MG63 (cell line): Measurements from ENCODE around the gene PPM1K. TPM values are rescaled to one million over a fixed set of nuclear protein-coding genes. Genes with fewer than 3 reads are reported as not detected.
"Not testable (repeated sequence)": the region's sequence is repeated elsewhere in the genome, so short reads cannot be mapped to it uniquely, and the experiment has no call there.

ENCODE experiments used
- DNase-seq: peaks from one replicate; pipeline ENCODE4 v3.0.0-alpha.2; 2020
- H3K27me3 ChIP-seq: fragments of 250-450 bp; sonication (Bioruptor Pico); 2 replicates; pipeline ENCODE4 v1.5.1; 2020; ENCODE audit warnings: mild to moderate bottlenecking, moderate library complexity
- H3K36me3 ChIP-seq: fragments of 250-450 bp; sonication (Bioruptor Pico); 2 replicates; pipeline ENCODE4 v1.5.1; 2020; ENCODE audit warnings: mild to moderate bottlenecking, moderate library complexity
- H3K4me3 ChIP-seq: fragments of 250-450 bp; sonication (Bioruptor Pico); 2 replicates; pipeline ENCODE4 v1.5.1; 2020; ENCODE audit warnings: mild to moderate bottlenecking, moderate library complexity
- H3K9me3 ChIP-seq: fragments of 250-450 bp; sonication (Bioruptor Pico); 2 replicates; pipeline ENCODE4 v1.5.1; 2020; ENCODE audit warnings: mild to moderate bottlenecking, moderate library complexity
- total RNA-seq: library from RNA; depleted of rRNA; stranded (reverse); fragments of >200 nt; shearing (Covaris generic); gene quantifications from 2 replicates; pipeline ENCODE4 v1.2.3, GENCODE V29; 2014; ENCODE audit warnings: low replicate concordance; rRNA removed

Gene PPM1K
- total RNA-seq = 1.3 and 2.5 TPM in 2 replicates

DNA sequence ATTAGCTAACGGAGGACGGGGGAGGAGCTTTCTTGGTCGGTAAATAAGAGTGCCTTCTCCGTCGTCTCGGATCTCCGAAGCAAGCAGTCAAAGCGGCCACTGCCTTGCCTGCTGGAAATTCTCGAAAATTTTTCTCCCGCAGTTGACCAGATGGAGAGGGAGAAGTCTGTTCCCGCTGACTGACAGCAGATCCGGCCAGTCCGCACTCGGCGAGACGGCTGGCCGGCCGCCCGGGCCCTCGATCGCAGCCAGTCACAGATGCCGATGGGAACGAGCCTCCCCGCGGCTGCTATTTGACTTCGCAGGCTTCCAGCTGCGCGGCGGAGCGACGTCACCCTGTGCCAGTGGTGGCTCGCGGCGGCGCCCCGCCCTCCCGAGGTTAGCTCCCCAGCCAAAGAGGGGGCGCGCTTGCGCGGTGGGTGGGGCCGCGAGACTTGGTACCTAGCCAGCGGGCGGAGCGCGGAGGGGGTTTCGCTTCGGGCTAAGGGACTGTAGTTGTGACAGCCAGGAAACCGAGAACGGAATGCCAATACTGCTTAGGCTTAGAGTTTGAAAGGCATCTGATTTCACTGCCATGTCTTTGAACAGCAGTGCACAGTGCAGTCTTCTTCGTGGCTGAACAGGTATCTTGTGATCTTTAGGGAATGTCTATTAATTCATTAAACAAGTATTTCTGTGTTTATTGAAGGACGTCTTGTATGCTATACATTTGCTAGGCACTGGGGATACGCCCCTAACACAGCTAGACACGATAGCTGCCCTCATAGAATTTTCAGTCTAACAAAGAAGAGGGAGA lies at the start of gene PPM1K:
Gene PPM1K, minus strand, starts transcription at position 123 of the 796 bp plus-strand sequence. CDS start 5,978 bp downstream, outside the sequence.
- peak; percentile 96 for DNase-seq
- no peaks in the 10 kb centered on the region for H3K27me3 ChIP-seq
- H3K9me3 ChIP-seq = no peaks in the 10 kb centered on the region
- no peaks in the 10 kb centered on the region for H3K36me3 ChIP-seq
- peak within 1 kb of the TSS; percentile 56 for H3K4me3 ChIP-seq

DNA sequence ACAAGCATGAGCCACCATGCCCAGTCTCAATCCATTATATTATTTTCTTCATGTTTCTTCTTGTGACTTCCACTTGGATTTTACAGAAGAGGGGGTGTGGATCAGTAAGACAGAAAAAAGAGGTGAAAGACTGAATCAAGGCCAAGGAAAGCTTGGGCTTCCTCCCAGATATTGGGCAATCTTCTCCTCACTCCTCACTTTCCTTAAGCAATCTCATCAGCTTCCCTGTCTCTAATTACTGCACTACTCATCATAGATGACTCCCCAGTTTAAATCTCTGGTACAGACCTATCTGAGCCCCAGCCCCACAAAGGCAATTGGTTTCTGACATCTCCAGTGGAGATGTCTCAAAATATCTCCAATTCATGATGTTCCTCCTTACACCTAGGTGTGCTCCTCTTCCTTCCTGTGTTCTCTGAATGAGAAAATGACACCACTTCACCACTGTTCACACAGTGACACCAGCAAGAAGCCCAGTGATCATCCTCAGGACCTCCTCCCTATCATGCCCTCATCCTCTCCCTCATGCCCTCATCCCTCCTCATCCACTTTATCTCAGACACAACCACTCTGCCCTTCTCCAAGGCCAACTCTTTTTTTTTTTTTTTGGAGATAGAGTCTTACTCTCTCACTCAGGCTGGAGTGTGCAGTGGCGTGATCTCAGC lies 49.5 kb upstream of the PPM1K start:
- Histone ChIP-seq H3K36me3 (no peaks in the 10 kb centered on the region), H3K9me3 (no peaks in the 10 kb centered on the region), H3K4me3 (no peak overlapping the region), H3K27me3 (no peaks in the 10 kb centered on the region)
- DNase-seq = no peak

DNA sequence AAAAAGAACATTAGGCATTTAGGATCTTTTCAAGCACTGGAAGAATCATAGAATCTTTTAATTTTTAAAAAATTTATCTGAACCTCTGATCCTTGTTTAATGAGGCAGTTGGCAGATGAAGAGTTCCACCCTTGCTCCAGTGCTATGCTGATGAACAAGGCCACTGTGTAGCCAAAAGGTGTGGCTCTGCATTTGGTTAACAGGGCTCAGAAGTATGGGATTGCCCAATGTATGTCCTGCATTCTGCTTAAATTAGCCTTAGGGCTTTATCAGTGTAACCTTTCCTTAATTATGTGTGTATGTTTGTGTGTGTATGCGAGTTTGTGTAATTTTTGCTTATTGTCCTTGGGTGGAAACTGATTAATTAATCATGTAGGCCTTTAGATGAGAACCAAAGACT lies 43.3 kb upstream of the PPM1K start:
- Histone ChIP-seq H3K9me3 (no peaks in the 10 kb centered on the region), H3K4me3 (no peak overlapping the region), H3K36me3 (no peaks in the 10 kb centered on the region), H3K27me3 (no peaks in the 10 kb centered on the region)
- no peak for DNase-seq

DNA sequence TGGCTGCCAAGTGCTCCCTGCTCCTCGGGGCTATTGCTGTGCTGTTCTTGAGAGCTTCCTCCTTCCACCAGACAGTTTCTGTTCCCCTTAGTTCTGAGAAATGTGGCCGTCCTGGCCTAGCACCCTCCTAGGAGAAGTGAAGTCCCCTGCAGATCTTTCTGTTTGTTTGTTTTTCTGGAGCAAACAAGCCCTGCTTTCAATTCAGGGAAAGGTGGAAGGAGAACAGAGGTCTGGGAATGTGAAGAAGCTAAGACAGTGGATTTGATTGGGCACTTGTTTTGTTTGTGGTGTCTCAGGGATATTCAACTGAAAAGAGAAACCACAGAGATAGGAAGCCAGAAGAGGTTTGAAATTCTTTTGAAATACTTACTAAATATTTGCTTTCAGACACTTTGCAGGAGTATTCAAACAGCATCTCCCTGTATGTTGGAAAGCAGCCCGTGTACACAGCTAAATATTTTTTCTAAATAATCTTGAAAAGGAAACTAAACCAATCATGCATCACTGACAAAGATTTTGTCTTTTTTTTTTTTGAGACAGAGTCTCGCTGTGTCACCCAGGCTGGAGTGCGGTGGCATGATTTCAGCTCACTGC lies 36.5 kb upstream of the PPM1K start:
- no peak for DNase-seq
- Histone ChIP-seq H3K27me3 (no peaks in the 10 kb centered on the region), H3K4me3 (no peak overlapping the region), H3K36me3 (no peaks in the 10 kb centered on the region), H3K9me3 (no peaks in the 10 kb centered on the region)

DNA sequence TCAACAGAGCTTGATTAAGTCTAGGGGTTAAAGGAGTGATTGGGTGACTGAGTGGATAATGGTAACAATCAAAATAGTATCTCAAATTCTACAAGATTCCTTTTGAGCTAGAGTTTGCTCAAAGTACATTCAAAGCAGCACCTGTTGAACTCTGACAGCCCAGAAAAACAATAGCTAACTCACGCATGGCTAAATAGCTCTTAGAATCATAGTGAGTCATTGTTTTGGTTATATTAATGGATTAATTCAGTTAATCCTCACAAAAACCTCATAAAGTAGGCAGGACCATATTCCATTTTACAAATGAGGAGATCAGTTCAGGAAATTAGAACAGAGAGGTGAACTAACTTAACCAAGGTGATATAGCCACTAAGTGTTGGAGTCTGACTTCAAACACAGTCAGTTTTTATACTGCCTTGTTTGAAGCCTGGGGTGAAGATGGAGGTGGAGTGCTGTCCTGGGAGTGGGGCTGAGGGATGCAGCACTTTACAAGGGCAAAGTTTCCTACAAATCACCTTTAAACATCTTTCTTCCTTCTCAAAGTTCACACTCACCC lies 35.9 kb upstream of the PPM1K start:
- no peaks in the 10 kb centered on the region for H3K36me3 ChIP-seq
- no peaks in the 10 kb centered on the region for H3K9me3 ChIP-seq
- no peak for DNase-seq
- H3K4me3 ChIP-seq = no peak overlapping the region
- no peaks in the 10 kb centered on the region for H3K27me3 ChIP-seq

DNA sequence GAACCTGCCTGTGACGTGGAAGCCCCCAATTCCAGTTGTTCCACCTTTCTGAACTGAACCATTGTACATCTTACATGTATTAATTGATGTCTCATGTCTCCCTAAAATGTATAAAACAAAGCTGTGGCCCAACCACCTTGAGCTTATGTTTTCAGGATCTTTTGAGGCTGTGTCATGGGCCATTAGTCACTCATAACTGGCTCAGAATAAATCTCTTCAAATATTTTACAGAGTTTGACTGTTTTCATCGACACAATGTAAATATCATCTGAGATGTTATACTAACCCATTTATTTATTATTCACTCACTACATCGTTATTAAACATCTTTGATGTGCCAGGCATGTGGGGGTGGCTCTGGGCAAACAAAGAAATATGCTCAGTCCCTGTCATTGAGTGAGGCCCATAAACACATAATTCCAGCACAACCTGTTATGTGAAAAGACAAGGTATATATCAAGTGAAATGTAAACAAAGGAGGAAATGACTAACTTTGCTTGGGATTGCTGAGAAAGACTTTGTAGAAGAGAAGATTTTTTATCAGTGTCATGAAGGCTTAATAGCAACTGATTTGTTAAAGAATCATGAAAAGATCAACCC lies 34.5 kb upstream of the PPM1K start:
- H3K36me3 ChIP-seq = no peaks in the 10 kb centered on the region
- no peaks in the 10 kb centered on the region for H3K9me3 ChIP-seq
- H3K4me3 ChIP-seq = no peak overlapping the region
- H3K27me3 ChIP-seq = no peaks in the 10 kb centered on the region
- peak; percentile 0 for DNase-seq

DNA sequence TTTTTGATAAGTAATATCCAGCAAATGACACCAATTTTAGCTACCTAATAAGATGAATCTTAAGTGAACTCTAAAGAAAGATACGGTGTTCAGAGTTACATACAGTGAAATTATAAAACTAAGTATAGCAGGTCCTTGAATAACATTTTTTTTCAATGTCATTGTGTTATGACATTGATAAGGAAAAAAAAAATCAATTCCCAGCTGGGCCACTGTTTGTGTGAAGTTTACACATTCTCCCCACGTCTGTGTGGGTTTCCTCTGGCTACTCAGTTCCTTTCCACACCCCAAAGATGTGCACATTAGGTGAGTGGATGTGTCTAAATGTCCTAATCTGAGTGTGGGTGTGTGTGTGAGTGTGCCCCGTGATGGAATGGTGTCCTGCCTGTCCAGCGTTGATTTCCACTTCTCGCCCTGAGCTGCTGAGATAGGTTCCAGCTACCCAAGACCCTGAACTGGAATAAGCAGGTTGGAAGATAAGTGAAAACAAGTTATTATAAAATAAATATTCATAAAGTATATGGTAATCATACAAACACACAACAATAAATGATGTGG lies 31.2 kb upstream of the PPM1K start:
- Histone ChIP-seq H3K27me3 (no peaks in the 10 kb centered on the region), H3K4me3 (no peak overlapping the region), H3K36me3 (no peaks in the 10 kb centered on the region), H3K9me3 (peaks cover 2% of the 10 kb centered on the region; the same call in 1 of the 2 replicates)
- DNase-seq = no peak

DNA sequence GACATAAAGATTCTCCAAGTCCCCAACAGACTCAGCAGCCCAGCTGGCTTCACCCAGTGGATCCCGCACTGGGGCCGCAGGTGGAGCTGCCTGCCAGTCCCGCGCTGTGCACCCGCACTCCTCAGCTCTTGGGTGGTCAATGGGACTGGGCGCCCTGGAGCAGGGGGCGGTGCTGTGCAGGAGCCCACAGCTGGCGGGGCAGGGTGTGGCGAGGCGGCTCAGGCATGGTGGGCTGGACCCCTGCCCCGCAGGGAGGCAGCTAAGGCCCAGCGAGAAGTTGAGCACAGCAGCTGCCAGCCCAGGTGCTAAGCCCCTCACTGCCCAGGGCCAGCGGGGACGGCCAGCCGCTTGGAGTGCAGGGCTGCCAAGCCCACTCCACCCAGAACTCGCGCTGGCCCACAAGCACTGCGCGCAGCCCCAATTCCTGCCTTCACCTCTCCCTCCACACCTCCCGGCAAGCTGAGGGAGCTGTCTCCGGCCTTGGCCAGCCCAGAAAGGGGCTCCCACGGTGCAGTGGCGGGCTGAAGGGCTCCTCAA lies 28.8 kb upstream of the PPM1K start:
- not testable (repeated sequence) for H3K36me3 ChIP-seq, H3K9me3 ChIP-seq, H3K4me3 ChIP-seq, DNase-seq, H3K27me3 ChIP-seq

DNA sequence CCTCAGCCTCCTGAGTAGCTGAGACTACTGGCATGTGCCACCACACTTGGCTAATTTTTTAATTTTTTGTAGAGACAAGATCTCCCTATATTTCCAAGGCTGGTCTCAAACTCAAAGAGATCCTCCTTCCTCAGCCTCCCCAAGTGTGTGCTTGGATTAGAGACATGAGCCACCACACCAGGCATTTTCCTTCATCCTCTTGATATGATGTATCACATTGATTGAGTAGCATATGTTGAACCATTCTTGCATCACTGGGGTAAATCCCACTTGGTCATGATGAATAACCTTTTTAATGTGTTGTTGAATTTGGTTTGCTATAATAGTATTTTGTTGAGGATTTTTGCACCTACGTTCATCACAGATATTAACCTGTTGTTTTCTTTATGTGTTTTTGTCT lies 24.2 kb upstream of the PPM1K start:
- no peaks in the 10 kb centered on the region for H3K27me3 ChIP-seq
- H3K4me3 ChIP-seq = no peak overlapping the region
- DNase-seq = no peak
- peaks cover 2% of the 10 kb centered on the region; the same call in 1 of the 2 replicates for H3K9me3 ChIP-seq
- no peaks in the 10 kb centered on the region for H3K36me3 ChIP-seq

DNA sequence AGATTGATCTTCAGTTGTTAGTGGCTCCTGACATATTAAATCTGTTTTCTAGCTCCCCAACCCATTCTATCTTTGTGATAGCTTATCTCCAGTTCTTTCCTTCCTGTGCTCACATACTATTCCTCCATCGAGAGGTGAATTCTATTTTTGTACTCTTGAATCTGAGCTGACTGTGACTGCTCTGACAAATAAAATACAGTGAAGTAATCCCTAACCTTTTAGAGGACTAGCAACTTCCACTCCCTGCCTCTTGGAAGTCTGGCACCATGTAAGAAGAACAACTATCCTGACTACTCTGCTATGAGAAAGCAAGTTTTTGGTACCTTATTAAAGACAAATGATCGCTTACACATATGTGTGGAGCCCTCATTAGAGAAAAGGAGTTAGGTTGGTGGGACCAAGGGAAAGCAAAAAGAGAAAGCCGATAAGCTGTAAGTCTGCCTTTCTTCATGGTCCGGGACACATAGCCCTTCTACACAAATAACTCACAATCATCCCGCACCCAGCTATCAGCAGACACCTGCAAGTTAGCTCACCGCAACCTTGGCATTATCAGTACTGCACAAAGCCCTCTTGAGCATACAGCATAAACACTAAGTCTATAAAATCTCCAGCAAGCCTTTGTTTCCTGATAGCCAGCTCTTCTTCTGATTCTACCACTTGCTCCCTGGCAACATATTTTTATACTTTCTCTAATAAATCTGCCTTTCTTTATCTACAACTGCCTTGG lies 13.5 kb upstream of the PPM1K start:
- H3K27me3 ChIP-seq = no peaks in the 10 kb centered on the region
- no peak for DNase-seq
- H3K9me3 ChIP-seq = no peaks in the 10 kb centered on the region
- H3K36me3 ChIP-seq = no peaks in the 10 kb centered on the region
- no peak overlapping the region for H3K4me3 ChIP-seq

DNA sequence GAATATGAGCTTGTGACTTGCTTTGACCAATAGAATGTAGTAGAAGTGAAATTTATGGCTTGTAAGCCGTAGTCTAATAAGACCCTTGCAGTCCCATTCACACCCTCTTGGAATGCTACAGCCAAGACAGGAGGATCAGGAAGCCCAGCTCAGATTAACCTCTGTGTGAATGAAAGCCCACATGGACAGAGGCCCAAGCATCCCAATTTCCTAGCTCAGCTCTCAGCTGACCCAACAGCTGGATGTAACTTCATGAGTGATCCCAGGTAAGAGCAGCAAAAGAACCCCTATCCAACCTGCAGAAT lies 12.8 kb upstream of the PPM1K start:
- H3K9me3 ChIP-seq = no peaks in the 10 kb centered on the region

DNA sequence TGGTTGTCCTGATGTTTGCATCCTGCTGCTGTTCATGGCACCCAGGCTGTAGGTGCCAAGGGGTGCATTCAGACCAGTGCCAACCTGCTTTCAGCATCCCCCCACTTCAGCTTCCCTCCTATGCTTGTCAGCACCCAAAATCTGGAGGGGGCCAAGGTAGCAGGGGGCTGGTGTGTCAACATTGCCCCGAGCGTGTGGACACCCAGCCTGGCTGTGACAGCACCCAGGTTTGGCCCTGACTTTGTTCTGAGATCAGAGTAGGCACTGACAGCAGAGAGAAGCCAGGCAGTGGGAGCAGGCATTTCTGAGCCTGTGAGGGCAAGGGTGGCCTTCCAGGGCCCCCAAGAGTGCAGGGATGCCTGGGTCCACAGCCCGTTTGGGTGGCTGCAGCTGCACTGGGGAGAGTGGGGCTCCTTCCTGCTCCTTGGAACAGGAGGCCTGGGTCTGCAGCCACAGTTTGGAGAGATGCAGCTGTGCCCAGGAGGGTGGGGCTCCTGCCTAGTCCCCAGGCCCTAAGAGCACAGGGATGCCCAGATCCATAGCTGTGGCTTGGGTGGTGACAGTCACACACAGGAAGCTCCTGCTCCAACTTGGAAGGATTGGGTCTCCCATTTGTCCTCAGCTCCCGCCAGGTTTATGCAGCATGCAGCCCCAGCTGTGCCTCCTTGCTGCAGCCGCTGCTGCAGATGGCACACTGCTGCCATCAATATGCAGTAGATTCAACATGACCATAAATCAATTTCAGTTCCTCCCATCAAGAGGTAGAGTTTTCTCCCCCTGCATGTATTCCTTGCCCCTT lies 12.3 kb upstream of the PPM1K start:
- Histone ChIP-seq H3K36me3 (no peaks in the 10 kb centered on the region), H3K4me3 (no peak overlapping the region), H3K27me3 (no peaks in the 10 kb centered on the region), H3K9me3 (no peaks in the 10 kb centered on the region)
- no peak for DNase-seq

More for the DNA sequence above, 12.8 kb upstream of the PPM1K start:
- no peaks in the 10 kb centered on the region for H3K36me3 ChIP-seq
- H3K4me3 ChIP-seq = no peak overlapping the region
- no peak for DNase-seq
- no peaks in the 10 kb centered on the region for H3K27me3 ChIP-seq

DNA sequence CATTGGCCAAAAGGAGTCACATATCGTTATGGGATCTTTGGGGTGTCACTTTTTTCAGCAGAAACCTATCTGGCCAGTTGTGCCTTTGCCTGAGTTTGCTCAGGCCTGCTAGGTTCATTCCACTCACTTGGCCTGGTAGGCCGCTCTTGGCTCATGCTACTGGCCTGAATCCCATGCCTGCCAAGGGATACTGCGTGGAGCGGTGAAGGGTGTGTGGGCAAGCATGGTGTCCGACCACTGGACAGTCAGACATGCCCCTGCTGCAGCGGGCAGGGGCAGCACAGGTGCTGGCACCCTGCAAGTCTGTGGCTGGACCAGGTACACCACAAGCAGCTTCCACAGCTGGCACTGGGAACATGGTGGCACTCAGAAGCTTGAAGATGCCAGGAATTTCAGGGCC lies 11.3 kb upstream of the PPM1K start:
- no peaks in the 10 kb centered on the region for H3K27me3 ChIP-seq
- no peaks in the 10 kb centered on the region for H3K36me3 ChIP-seq
- no peak for DNase-seq
- H3K4me3 ChIP-seq = no peak overlapping the region
- H3K9me3 ChIP-seq = no peaks in the 10 kb centered on the region

DNA sequence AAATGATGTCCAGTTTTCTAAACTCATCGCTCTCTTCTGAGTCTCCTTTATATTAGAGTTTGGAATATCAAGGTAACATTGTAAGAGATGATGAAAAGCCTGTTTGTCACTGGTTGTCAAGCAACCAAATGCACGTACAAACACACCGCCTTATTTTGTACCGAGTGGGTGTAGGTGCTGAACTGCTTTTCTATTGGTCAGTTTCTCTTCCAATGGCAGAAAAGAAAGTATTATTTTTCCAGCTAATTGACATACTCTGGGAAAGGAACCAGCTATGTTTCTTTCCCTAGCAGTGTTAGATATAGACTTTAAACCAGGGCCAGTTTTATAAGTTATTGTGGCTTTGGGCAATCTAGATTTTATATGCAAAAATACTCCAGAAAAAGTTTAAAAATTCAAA lies 6.6 kb upstream of the PPM1K start:
- DNase-seq = no peak
- Histone ChIP-seq H3K4me3 (no peak overlapping the region), H3K27me3 (no peaks in the 10 kb centered on the region), H3K36me3 (no peaks in the 10 kb centered on the region), H3K9me3 (no peaks in the 10 kb centered on the region)

DNA sequence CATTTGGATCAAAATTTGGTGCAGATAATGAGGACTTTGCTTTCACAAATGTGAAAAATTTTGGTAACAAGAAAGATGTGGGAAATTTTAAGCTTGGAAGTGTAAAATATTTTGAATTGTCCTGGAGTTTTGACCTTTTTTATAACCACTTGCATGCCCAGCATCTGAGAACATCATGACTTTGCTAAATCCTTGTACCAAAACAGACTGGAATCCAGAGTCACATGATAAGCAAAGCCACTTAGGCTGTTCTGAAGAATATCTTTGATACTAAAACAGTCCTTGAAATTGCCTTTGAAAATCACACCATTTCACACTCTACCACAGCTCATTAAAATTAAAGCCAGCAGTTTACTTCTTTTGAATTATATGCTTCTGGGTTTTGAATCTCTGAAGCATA lies 2.5 kb upstream of the PPM1K start:
- Histone ChIP-seq H3K4me3 (no peak overlapping the region), H3K27me3 (no peaks in the 10 kb centered on the region), H3K9me3 (no peaks in the 10 kb centered on the region), H3K36me3 (no peaks in the 10 kb centered on the region)
- no peak for DNase-seq
